ENCODE results near the gene KIAA0930.
A peak's percentile ranks its signal among the peaks of the same experiment; 100 is the strongest.

Gene KIAA0930

GRCh38 chr22:45216133-45217003 is 24.3 kb downstream of the KIAA0930 start:
- DNase-seq = no peak

DNA sequence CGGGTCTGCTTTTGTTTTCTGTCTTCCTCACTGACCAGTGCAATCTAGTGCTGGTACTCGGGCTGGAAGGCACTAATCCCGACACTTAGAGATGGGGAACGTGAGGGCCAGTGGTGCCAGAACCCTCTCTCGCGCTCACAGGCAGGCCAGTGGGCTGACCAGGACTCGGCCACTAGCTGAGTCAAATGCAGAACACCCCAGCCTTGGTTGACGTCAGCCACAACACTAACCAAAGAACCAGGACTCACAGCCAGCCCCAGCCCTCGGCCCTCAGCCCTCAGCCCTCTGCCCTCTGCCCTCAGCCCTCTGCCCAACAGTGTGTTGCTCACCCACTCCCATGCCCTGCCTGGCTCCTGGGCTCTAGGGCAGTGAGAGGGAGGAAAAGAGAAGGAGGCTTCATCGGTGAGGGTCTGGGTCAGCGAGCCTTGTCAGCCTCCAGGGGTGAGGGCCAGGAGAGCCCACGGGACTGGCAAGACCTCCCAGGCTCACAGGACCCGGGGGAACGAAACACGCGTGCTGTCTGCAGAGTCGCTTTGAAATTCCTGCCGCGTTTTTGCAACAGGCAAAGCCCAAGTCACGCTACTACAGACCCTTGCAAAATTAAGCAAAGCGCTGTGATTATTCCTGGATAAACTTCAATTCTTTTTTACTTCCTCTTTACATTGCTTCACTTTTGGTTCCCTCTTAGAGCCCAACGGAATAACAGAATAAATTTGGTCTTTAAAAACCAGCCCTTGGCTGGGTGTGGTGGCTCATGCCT is 27.5 kb downstream of the KIAA0930 start:
- DNase-seq = peak; percentile 87 to 88 (median 88)

GRCh38 chr22:45212306-45212709 is 28.4 kb downstream of the KIAA0930 start:
- DNase-seq = peak; percentile 51 to 64 (median 59)

DNA sequence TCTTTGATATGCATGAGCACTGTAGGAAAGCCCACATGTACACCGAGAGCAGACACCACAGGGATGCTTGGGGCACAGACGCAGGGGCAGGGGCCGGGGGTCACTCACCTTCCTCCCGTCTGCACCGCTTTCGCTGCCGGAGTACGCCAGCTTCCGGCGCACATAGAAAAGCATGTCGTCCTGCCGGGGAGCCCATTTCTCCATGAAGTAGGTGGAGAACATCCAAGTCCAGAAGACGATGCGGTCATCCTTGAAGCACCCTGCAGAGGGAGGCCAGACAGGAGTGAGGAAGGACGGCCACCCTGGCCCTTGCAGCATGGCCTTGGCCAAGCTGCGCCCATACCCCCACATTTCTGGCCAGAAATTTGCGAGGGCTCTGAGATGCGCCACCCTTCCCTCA is 28.8 kb downstream of the KIAA0930 start:
- no peak for DNase-seq

DNA sequence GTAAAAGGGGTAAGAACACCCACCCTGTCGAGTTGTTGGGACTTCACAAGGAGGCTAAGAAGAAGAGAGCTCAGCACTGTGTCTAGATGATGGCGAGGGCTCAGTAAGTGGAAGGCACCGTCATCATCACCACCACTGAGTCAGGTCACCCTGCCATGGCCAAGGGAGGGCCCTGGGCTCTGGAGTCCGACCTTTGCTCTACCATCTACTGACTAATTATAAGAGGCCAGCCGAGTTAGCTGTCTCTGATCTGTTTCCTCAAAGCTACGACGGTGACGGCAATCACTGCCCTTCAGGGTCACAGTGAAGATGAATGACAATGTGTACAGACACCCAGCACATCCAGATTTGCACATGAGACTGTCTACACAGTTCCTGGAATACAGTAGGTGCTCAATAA is 29.3 kb downstream of the KIAA0930 start:
- peak; percentile 38 to 51 (median 40) for DNase-seq

DNA sequence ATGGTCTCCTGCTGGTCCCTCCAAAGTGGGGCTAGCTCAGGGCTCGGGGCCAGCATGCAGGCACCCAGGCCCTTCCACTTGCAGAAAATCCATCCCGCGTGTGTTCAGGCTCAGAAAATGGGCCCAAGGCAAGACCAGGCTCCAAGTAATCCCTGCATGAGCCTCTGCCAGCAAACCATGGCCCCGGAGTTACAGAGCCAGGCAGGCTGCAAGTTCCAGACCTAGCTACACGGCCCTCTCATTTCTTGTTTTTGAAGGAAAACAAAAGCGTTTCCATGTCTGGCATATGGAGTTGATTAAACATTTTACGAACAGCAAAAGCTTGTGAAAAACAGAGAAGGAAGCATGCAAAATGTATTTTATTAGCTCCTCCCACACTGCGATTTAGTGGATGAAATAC is 29.7 kb downstream of the KIAA0930 start:
- DNase-seq = no peak

- DNase-seq = no peak
These were observed 30.1 kb downstream of the KIAA0930 start for GRCh38 chr22:45210577-45210976.

- DNase-seq = no peak
These were observed 30.5 kb downstream of the KIAA0930 start for GRCh38 chr22:45210174-45210573.

DNA sequence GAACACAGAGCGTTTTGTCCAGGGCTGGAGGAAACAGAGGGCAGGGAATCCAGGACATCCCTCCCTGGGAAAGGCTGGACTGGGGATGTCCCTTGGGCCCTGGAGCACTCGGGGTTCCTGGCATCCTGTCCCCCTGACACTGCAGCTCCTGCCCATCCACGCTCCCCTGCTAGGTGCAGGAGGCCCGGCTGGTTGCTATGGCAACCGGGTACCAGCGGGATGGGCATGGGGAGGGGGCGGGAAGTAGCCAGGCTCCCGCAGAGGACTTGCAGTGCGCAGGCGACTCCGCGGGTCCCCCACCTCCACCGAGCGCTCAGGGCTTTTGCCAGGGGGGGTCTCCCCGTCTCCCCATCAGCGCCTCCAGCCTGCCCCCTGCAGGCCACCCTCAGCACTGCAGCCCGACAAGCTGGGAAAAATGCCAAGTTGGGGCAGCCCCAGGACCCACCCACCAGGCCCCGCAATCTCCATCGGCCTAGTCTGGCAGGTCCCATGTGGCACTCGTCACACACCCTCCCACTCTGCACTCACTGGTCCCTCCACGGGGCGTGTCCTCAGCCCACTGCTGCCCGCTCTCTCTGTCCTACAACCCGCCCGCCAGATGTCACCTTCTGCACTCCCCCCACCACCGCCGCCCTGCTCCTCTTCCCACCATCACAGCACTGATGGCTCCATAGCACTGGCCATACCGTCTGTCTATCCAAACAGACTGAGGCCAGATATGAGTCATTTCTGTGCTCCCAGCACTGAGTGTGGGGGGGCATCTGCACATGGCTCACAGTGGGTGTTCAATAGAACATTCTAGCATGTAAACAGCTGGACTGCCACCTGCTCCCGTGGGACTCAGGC is 31.5 kb downstream of the KIAA0930 start:
- DNase-seq = peak; percentile 55 to 70 (median 63)

GRCh38 chr22:45208696-45208992 is 32.0 kb downstream of the KIAA0930 start:
- no peak for DNase-seq

DNA sequence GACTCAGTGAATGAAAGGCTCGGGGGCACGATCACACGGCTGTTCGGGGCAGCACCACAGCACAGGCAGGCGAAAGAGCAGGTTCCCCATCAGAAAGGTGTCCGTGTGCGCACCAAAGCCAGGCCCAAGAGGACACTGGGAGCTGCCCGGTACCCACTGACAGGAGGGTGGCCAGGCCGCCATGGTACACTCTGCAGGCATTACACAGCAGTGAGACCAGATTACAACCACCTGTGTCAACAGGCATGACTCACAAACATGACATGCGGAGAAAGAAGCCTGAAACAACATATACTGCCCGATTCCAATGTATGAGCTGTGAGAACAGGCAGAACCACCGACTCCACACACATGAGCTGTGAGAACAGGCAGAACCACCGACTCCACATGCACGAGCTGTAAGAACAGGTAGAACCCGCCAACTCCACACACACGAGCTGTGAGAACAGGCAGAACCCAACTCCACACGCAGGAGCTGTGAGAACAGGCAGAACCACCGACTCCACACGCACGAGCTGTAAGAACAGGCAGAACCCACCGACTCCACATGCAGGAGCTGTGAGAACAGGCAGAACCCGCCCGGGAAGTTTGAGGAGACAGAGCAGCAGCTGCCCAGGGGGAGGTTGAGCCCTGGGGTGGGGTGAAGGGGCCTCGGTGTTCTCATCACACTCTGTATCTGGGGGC is 32.6 kb downstream of the KIAA0930 start:
- no peak for DNase-seq

DNA sequence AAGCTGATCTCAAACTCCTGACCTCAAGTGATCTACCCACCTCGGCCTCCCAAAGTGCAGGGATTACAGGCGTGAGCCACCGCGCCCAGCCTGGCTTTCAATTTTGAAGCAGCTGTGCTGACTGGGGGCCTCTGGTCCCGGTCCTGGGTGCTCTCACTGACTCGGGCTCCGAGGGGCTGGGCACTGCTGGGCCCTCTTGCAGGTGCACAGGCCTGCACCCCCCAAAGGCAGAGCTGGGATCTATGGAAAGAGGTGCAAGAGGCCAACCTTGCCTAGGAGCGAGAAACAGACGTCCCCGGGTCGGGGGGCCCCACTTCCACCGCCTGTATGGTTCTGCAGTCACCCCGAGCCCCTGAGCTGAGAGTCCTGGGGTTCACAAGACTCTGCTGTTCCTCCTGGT is 33.2 kb downstream of the KIAA0930 start:
- no peak for DNase-seq

DNA sequence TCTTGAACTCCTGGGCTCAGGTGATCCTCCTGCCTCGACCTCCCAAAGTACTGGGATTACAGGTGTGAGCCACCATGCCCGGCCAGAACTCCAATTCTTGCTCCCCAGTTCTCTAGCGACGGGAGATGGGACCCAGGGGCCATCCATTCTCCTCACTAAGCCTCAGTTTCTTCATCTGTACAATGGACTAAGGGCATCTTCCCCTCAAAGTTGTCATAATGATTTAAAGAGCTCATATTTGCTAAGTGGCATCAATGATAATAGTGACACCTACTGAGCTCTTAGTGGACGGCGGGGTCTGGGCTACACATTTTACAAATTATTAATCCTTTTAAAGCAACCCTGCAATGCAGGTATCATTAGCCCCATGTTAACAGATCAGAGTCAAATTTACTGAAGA is 34.5 kb downstream of the KIAA0930 start:
- no peak for DNase-seq

GRCh38 chr22:45205276-45205925 is 35.3 kb downstream of the KIAA0930 start:
- DNase-seq = no peak

GRCh38 chr22:45204819-45205218 is 35.9 kb downstream of the KIAA0930 start:
- DNase-seq = peak in 1 of 3 donors; percentile 54

DNA sequence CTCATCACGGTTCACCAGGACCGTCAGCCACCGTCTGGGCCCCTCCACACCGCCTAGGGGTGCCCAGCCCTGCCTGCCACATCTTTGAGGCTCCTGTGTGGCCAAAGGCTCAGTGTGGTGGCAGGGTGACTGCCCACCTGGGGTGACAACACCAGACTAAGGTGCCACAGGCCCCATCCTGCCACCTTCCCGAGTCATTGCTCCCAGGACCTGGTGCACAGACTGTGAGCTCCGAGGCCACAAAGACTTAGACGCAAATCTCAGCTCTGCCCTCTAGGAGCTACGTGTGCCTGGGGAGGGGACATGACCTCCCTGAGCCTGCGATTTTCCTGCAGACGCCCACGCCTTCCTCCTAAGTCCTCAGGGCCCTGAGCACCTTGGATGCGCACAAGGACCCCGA is 36.5 kb downstream of the KIAA0930 start:
- no peak for DNase-seq

DNA sequence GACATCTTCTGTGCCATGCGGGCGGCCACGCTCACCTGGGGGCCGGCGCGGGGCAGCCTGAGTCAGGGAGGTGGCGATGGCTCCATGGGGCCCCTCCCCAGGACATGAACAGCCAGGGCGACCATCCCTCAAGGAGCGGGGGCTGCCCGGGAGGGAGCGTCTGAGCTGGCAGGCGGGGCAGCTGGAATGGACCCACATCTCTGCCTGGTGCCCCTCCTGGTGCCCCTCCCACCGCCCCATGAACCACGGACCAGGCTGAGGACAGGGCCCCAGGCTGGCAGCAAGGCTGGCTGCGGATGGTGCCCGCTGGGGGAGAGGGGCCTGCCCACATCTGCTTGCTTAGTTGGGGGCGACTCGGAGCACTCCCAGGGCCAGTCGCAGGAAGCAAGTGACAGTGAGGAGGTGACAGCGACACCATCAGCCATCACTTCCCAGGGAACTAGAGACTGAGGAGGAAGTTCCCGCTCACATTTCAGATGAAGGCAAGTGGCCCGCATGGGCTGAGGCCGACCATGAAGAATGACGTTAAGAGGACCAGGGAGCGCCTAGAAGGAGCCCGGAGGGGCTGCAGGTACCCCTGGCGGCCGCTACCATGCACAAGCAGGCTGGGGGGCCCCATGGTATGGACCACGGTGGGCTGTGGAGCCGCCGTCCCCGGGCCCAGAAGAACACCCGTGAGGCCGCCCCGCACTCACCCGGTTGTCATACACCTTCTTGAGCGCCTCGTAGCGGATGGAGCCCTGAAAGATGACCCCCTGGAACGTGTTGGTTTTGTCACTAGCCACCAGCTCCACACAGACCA is 37.3 kb downstream of the KIAA0930 start:
- peak in 2 of 3 donors; percentile 31 to 37 for DNase-seq

DNA sequence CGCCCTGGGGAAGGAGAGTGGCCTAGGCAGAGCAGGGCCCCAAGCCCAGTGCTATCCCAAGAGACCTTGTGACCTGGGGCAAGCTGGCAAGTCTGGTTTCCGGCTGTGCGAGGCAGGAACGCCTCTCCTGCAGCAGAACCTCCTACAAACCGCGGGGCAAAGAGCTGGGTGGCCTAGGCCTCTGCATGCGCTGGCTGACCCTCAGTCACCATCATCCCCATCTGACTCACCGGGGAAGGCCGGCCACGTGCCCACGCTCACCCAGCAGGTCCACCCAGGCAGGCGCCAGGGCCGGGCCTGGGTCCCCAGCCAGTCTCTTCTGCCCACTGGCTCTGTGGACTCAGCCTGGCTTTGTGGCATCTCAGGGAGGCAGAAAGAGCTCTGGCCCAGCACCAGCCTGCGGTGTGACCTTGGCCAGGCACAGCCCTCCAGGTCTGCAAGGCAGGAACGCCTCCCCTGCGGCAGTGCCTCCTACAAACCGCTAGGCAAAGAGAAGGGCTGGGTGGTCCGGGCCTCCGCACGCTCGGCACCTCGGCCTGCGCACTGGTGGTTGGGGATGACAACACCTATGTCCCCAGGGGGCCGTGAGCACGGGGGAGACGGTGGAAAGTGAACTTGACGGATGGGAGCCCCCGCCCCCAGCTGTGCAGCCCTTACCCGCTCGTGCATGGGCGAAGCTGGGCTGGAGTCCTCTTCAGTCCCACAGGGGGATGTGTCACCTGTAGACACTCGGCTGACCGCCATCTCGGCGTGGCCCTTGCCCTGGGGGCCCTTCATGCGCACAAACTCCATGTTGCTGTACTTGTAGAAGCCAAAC is 38.2 kb downstream of the KIAA0930 start:
- DNase-seq = peak; percentile 48 to 80 (median 76)

GRCh38 chr22:45201678-45202332 is 38.9 kb downstream of the KIAA0930 start:
- DNase-seq = no peak

Measured in suppressor macrophage treated with lipopolysaccharide for 1 hour (primary cell).